GM18526 (cell line): ENCODE measurements around the gene SAMD4A.

ENCODE experiments used
- POLR2A ChIP-seq: IDR thresholded peaks from 3 replicates; pipeline ENCODE4 v1.6.1; 2011; ENCODE audit not compliant: insufficient read length; ENCODE audit errors: extremely low read depth

Gene SAMD4A

GRCh38 chr14:54763761-54764160 is 196.8 kb downstream of the SAMD4A start:
- TF ChIP-seq POLR2A: no peak

GRCh38 chr14:54766276-54767138 is 199.6 kb downstream of the SAMD4A start:
- no peak for TF ChIP-seq POLR2A

- TF ChIP-seq POLR2A: no peak
Observed at GRCh38 chr14:54767139-54767431, 200.2 kb downstream of the SAMD4A start.

- no peak for TF ChIP-seq POLR2A
Observed at GRCh38 chr14:54767450-54767849, 200.5 kb downstream of the SAMD4A start.

- no peak for TF ChIP-seq POLR2A
Observed at GRCh38 chr14:54768501-54769129, 201.7 kb downstream of the SAMD4A start.

GRCh38 chr14:54769951-54770863 is 203.3 kb downstream of the SAMD4A start:
- TF ChIP-seq POLR2A: no peak

GRCh38 chr14:54771411-54772027 is 204.6 kb downstream of the SAMD4A start:
- TF ChIP-seq POLR2A: no peak

GRCh38 chr14:54772451-54772881 is 205.5 kb downstream of the SAMD4A start:
- no peak for TF ChIP-seq POLR2A

- no peak for TF ChIP-seq POLR2A
Observed at GRCh38 chr14:54773171-54774006, 206.5 kb downstream of the SAMD4A start.

- no peak for TF ChIP-seq POLR2A
Observed at GRCh38 chr14:54774824-54775223, 207.9 kb downstream of the SAMD4A start.

- no peak for TF ChIP-seq POLR2A
Observed at GRCh38 chr14:54775486-54776140, 208.7 kb downstream of the SAMD4A start.

GRCh38 chr14:54776361-54777001 is 209.6 kb downstream of the SAMD4A start:
- no peak for TF ChIP-seq POLR2A

- TF ChIP-seq POLR2A: no peak
Observed at GRCh38 chr14:54777395-54777794, 210.5 kb downstream of the SAMD4A start.
